BE2C (cell line): ENCODE measurements around the gene AGAP1.

ENCODE experiments used
- DNase-seq: peaks from one replicate; pipeline ENCODE4 v3.0.0-alpha.2; 2020
- H3K27me3 ChIP-seq: fragments of 250-450 bp; sonication (Bioruptor Pico); 2 replicates; pipeline ENCODE4 v1.5.1; 2020; ENCODE audit warnings: mild to moderate bottlenecking
- H3K36me3 ChIP-seq: fragments of 250-450 bp; sonication (Bioruptor Pico); 2 replicates; pipeline ENCODE4 v1.5.1; 2020; ENCODE audit warnings: mild to moderate bottlenecking
- H3K4me1 ChIP-seq: fragments of 250-450 bp; sonication (Bioruptor Pico); 2 replicates; pipeline ENCODE4 v1.5.1; 2020
- H3K4me3 ChIP-seq: 2 replicates; pipeline ENCODE4 v1.5.1; 2011; ENCODE audit warnings: low read depth, low read length
- H3K9me3 ChIP-seq: fragments of 250-450 bp; sonication (Bioruptor Pico); 2 replicates; pipeline ENCODE4 v1.5.1; 2020
- CTCF ChIP-seq: IDR thresholded peaks from 2 replicates; pipeline ENCODE4 v1.5.1; 2012; ENCODE audit warnings: mild to moderate bottlenecking, low read depth, low read length

The AGAP1 gene

GRCh38 chr2:235723811-235724465 lies 230.1 kb downstream of the AGAP1 start:
- Histone ChIP-seq H3K4me3 (no peak overlapping the region), H3K4me1 (peaks cover 10% of the 10 kb centered on the region), H3K36me3 (no peaks in the 10 kb centered on the region), H3K9me3 (no peaks in the 10 kb centered on the region), H3K27me3 (no peaks in the 10 kb centered on the region)
- DNase-seq = no peak
- TF ChIP-seq CTCF = no peak

GRCh38 chr2:235725016-235725489 lies 231.2 kb downstream of the AGAP1 start:
- Histone ChIP-seq H3K4me1 (peaks cover 13% of the 10 kb centered on the region), H3K27me3 (no peaks in the 10 kb centered on the region), H3K4me3 (no peak overlapping the region), H3K9me3 (no peaks in the 10 kb centered on the region), H3K36me3 (no peaks in the 10 kb centered on the region)
- DNase-seq = no peak
- TF ChIP-seq CTCF = no peak

DNA sequence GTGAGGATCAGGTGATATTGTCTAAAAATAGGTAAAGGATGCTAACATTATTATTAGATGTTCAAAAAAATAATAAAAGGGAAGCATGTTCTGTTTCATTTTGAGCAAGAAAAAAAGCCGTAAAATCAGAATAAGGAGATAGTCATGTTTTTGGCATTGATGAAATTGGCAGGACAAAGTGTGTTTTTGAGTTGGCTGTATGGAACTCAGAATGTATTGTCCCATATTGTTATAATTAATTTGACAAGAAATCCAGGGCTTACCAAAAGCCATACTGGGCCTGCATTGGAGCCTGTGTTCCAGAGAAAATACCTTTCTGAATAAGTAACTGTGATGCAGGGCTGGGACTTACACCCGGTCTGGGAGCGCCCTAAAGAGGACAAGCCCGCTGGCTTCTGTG lies 232.0 kb downstream of the AGAP1 start:
- H3K36me3 ChIP-seq = no peaks in the 10 kb centered on the region
- H3K9me3 ChIP-seq = no peaks in the 10 kb centered on the region
- H3K4me1 ChIP-seq = peaks cover 13% of the 10 kb centered on the region
- no peaks in the 10 kb centered on the region for H3K27me3 ChIP-seq
- no peak for DNase-seq
- no peak overlapping the region for H3K4me3 ChIP-seq
- no peak for TF ChIP-seq CTCF

- no peak for TF ChIP-seq CTCF
- no peak for DNase-seq
- Histone ChIP-seq H3K36me3 (no peaks in the 10 kb centered on the region), H3K27me3 (no peaks in the 10 kb centered on the region), H3K4me3 (no peak overlapping the region), H3K9me3 (no peaks in the 10 kb centered on the region), H3K4me1 (peaks cover 10% of the 10 kb centered on the region)
Observed at GRCh38 chr2:235726554-235726953, 232.7 kb downstream of the AGAP1 start.

DNA sequence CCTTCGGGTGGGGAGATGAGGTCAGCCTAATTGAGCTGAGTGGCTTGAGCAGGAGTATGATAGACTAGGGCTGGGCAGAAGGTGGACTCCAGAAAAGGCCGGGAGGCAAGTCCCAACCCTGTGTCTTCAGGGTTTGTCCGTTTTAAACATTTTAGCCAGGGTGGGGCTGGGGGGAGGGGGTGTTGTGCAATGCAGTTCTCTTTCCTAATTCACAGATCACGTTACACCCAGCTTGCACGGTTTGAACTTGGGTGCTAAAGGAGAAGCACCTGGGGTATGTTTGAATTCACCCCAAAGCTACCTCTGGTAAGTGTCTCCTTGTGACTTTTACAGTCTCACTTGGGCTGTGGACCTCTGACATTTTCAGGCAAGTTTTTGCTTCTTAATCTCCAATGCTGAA lies 233.3 kb downstream of the AGAP1 start:
- DNase-seq = no peak
- H3K9me3 ChIP-seq = no peaks in the 10 kb centered on the region
- H3K4me3 ChIP-seq = no peak overlapping the region
- no peak for TF ChIP-seq CTCF
- H3K36me3 ChIP-seq = no peaks in the 10 kb centered on the region
- H3K27me3 ChIP-seq = no peaks in the 10 kb centered on the region
- H3K4me1 ChIP-seq = peaks cover 4% of the 10 kb centered on the region

- no peaks in the 10 kb centered on the region for H3K27me3 ChIP-seq
- H3K4me1 ChIP-seq = peaks cover 3% of the 10 kb centered on the region
- no peak for TF ChIP-seq CTCF
- DNase-seq = no peak
- H3K36me3 ChIP-seq = no peaks in the 10 kb centered on the region
- no peaks in the 10 kb centered on the region for H3K9me3 ChIP-seq
- H3K4me3 ChIP-seq = no peak overlapping the region
Observed at GRCh38 chr2:235727891-235728799, 234.3 kb downstream of the AGAP1 start.
